GM19025 (cell line): ENCODE measurements around the gene SND1.

Experiments used
- ATAC-seq: cut with Tn5 transposase; IDR thresholded peaks from one replicate; pipeline ENCODE4 v1.9.1; 2021; ENCODE audit warnings: mild to moderate bottlenecking, low read depth, moderate library complexity; ENCODE audit not compliant: unreplicated experiment

Gene SND1

DNA sequence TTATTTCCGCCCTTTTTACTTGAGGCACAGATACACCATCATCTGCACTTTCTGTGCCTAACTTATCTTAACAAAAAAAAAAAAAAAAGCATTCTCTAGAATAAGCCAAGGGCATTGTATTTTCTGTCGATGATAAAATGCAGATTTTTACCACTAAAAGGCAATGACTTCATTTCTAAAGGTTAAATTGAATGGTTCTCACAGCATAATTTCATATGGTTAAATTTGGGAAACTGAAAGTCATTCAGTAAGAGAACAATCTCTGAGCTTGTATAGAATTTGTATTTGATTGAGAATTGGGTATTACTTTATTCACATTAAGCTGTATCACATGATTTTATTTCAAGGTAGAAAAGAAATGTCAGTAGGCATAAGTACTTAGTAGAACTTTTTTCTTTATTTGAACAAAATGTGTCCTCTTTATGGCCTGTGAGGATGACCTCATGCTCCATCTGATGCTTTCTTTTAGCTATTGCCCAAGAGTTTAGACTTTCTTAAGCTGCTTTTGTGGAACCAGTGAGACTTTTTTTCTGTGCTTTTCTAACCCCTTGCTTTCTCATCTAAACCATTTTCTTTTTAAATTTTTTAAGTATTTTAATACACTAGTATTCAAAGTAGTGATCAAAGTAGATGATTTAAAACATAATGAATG is 268.9 kb downstream of the SND1 start:
- ATAC-seq: no peak

- ATAC-seq: no peak
Observed at GRCh38 chr7:127922656-127923055, 270.7 kb downstream of the SND1 start.

- ATAC-seq: no peak
Observed at GRCh38 chr7:127924874-127925273, 272.9 kb downstream of the SND1 start.

- ATAC-seq: no peak
Observed at GRCh38 chr7:127927348-127927696, 275.3 kb downstream of the SND1 start.

GRCh38 chr7:127928222-127928621 is 276.2 kb downstream of the SND1 start:
- ATAC-seq: no peak

- ATAC-seq: no peak
Observed at GRCh38 chr7:127928852-127929251, 276.9 kb downstream of the SND1 start.

DNA sequence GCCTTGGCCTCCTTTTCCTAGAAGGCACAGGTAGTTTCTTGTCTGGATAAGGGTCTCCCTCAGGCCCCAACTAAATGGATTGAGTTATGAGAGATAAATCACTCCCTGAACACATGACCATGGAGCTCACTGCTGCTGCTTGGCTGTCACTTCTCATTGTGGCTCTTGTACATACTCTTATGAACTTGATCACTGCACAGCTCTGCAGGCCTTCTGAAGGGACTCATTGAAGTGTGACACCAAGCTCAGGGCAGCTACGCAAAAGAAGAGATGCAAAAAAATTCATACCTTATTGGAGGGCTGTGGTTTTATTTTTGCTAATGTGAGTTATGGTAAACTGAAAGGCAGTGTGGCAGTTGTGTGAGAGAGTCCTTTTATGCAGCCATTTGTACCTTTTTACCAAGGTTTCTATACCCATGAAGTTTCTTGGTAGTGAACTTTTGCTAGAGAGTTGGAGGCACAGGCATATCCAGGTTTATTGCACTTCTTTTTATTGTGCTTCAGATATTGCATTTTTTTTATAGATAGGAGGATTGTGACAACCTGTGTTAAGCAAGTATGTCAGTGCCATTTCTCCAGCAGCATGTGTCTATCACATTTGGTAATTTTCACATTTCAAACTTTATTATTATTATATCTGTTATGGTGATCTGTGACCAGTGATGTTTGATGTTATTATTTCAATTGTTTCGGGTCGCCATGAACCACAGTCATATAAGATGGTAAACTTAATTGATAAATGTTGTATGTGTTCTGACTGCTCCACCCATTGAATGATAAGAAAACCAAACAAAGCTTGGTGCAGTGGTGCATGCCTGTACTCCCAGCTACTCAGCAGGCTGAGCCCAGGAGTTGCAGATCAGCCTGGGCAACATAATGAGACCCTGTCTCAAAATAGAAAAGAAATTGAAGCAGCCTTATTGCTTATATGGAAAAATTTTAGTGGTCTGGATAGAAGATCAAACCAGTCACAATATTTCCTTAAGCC is 278.6 kb downstream of the SND1 start:
- ATAC-seq: no peak

GRCh38 chr7:127932076-127932475 is 280.1 kb downstream of the SND1 start:
- ATAC-seq: no peak

- no peak for ATAC-seq
Observed at GRCh38 chr7:127932496-127932895, 280.5 kb downstream of the SND1 start.

DNA sequence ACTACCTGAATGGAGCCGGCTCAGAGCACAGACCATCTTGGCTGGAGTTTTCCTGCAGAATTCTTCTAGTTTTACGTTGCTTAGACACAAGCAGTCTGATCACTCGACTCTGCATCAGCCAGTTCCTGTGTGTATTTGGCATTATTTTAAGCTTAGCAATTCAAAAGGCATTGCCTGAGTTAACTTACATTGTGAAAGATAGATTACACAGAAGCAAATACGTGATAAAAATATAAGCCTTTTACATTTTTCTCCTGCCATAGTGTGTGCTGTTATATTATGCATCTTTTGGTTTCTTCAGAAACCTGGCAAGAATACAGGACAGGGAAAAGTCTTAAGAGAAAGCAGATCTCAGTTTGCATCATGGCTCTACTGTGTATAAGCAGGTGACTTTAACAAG is 281.2 kb downstream of the SND1 start:
- ATAC-seq: no peak

GRCh38 chr7:127934711-127935110 is 282.7 kb downstream of the SND1 start:
- no peak for ATAC-seq

GRCh38 chr7:127935847-127936376 is 283.9 kb downstream of the SND1 start:
- ATAC-seq: no peak

DNA sequence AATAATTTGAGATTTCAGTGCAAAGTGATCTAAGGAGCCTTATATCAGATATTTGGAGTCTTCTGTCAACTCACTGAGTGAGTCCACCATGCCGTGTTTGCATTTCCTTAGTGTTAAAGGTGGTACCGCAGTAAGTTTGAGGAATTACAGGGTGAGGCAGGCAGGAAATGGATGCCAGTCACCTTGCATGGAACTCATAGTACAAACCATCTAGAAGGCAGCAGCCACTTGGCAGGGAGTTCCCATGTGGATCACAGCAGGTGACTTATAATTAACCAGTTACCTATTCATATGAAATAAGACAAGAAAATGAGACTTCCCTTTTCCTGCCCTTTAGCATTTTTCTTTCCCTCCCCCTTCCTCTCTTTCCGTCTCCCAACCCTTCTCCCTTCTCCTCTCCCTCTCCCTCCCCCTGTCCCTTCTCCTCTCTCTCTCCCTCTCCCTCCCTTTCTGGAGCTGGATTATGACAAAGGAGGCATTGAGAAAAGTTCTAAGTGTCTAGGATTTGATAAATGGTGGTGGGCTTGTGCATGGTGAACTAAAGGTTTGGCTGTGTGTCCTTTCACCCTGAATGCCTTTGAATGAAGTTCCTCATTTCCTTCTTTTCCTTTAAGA is 285.2 kb downstream of the SND1 start:
- ATAC-seq: no peak

DNA sequence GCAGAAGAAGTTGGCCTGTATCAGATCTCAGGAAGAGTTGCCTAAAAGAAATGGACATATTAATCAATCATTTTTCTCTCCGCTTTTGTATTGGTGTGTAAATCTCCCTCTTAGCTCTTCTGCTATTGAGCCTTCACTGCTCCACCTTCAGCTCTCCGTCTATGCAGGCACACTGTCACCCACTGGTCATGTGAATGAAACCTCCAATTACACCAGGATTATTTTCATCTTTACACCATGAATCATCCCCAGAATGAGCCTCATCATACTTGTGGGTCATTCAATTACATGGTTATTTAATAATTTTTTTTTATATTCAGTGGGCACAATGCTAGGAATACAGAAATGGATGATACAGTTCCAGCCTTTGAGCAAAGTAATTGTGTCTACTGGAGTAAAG is 286.6 kb downstream of the SND1 start:
- no peak for ATAC-seq

GRCh38 chr7:127940381-127941160 is 288.6 kb downstream of the SND1 start:
- no peak for ATAC-seq

GRCh38 chr7:127941476-127942210 is 289.6 kb downstream of the SND1 start:
- ATAC-seq: no peak

DNA sequence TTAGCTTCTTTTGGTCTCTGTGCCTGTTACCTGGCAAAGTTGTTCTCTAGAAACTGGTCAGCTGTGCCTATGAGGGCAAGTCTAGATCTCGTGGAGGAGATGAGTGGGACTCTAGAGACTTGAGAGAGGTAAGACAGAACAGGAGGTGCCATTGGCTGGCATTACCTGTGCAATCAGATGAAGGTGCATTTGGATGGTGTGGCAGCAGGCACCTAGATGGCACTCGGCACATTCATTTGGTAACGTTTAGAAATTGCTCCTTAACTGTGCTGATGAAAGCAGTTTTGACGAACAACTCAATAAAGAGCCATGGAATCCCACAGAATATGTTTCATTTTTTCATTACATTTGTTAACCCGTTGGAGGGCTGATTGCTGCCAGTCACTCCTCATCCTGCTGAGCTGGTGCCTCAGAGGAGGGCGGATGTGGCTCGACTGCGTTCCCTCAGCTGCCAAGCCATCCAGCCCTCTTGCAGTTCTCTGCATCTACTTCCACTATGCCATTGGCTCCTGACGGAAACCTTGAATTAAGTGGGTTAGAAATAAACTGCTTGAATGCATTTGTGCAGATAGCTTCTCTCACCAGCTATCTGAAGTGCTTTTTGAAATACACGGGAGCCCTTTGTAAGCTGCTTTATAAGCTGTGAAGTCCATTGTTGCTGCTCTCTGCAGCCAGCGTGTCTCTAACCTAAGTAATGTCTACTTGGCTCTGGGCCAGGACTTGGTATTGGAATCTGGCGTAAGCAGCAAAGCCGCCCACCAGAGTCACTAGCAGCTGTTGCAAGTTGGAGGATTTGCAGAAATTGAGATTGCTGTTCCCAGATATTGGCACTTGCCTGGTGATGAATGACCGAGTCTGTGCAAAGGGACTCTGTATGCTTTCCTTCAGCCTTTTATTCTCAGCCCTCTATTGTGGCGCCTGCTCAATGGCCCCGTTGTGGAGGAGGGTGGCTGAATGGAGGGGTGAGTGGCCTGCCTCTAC is 291.8 kb downstream of the SND1 start:
- ATAC-seq: no peak

- ATAC-seq: no peak
Observed at GRCh38 chr7:127946111-127946510, 294.1 kb downstream of the SND1 start.

DNA sequence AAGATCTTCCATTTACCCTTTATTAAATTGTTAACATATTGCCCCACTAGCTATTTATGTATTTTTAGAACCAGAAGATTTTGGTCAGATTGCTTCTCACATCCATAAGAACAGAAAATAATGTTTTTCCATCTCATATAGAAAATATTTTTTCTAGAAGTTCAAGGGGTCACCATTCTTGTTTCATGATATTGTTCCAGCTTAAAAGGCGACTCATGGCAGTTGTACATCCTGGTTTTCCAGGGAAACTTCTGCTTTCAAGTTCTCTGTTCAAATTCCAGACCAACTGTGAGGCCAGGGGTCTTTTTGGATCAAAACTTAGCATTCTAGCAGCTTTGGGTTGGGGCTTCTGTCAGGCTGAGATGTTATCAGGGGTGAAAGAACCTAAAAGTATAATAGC is 294.9 kb downstream of the SND1 start:
- ATAC-seq: no peak
